Measurements from ENCODE around the gene EMCN. TPM values are rescaled to one million over a fixed set of nuclear protein-coding genes. Genes with fewer than 3 reads are reported as not detected.

EMCN gene
- total RNA-seq, 3 donors from 2014 or later (not counting 1 experiment from before 2014, with no cell fraction given) = not detected

DNA sequence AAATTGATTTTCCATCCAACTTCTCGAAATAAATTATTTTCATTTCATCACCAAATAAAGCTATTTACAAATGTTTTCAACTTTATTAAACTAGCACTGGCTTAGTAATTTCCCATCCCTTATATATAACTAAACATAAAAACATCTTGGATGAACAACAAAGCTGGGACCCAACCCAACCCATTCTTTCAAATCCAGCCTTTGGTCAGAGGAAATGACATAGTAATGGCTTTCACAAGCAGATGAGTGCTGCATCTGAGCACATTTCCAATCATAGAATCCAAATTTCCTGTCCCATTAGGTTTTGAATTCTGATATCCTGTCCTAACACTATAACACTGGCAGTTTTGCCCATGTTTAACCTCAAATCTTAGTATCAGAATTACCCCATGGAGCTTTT is 7.9 kb upstream of the EMCN start:
- no peak for ATAC-seq
- Mint-ChIP-seq H3K36me3 (peaks cover 18% of the 10 kb centered on the region), H3K27me3 (ENCODE audit: low read depth in 2 of 2) (peaks cover 0 to 4% of the 10 kb centered on the region in 2 donors), H3K4me1 (peaks cover 0 to 9% of the 10 kb centered on the region in 2 donors), H3K27ac (no peak overlapping the region), H3K9me3 (peaks cover 5 to 10% of the 10 kb centered on the region in 2 donors), H3K4me3 (no peak overlapping the region)
- DNase-seq = no peak
- Histone ChIP-seq H3K4me3 (ENCODE audit: low read length) (no peak overlapping the region), H3K4me1 (ENCODE audit: control insufficient read depth, insufficient read depth, low read length) (no peaks in the 10 kb centered on the region), H3K27me3 (ENCODE audit: control insufficient read depth, insufficient read depth, low read length) (no peaks in the 10 kb centered on the region), H3K27ac (ENCODE audit: low read length) (no peak overlapping the region), H3K36me3 (ENCODE audit: control insufficient read depth, insufficient read depth, low read length) (no peaks in the 10 kb centered on the region), H3K9me3 (ENCODE audit: control insufficient read depth, insufficient read depth, low read length) (no peaks in the 10 kb centered on the region)
- TF ChIP-seq, protein P1, sequence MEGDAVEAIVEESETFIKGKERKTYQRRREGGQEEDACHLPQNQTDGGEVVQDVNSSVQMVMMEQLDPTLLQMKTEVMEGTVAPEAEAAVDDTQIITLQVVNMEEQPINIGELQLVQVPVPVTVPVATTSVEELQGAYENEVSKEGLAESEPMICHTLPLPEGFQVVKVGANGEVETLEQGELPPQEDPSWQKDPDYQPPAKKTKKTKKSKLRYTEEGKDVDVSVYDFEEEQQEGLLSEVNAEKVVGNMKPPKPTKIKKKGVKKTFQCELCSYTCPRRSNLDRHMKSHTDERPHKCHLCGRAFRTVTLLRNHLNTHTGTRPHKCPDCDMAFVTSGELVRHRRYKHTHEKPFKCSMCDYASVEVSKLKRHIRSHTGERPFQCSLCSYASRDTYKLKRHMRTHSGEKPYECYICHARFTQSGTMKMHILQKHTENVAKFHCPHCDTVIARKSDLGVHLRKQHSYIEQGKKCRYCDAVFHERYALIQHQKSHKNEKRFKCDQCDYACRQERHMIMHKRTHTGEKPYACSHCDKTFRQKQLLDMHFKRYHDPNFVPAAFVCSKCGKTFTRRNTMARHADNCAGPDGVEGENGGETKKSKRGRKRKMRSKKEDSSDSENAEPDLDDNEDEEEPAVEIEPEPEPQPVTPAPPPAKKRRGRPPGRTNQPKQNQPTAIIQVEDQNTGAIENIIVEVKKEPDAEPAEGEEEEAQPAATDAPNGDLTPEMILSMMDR (IDR thresholded peaks at IDR 0.05) = no peak
- WGBS (ENCODE audit: insufficient coverage) = 71% methylated on average over 1 of the region's 1 CpG
- intact Hi-C loops (cut with micrococcal nuclease) = no loop called here

DNA sequence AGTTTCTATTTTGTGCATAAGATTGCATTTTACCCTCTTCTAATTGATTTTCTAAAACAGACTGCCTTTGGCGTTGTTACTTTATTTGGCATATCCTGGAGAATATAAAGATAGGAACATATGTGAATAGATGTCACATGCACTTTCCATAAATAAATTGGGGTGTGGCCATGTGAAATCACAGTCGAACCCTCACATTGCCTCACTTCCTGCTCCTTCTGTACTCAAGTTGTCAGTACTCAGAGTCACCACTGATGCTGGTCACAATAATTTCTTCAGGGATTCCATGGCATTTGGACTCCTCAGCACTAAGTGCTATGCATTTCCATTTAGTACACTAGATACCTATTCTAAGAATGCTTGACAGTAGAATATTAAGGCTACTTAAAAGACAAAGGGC is 1.4 kb upstream of the EMCN start:
- peaks cover 0 to 2% of the 10 kb centered on the region in 2 donors for H3K9me3 Mint-ChIP-seq
- no peaks in the 10 kb centered on the region for H3K9me3 ChIP-seq (ENCODE audit: control insufficient read depth, insufficient read depth, low read length)
- H3K27ac Mint-ChIP-seq = no peak overlapping the region
- H3K27me3 Mint-ChIP-seq (ENCODE audit: low read depth in 2 of 2) = peaks cover 4 to 19% of the 10 kb centered on the region in 2 donors
- no peaks in the 10 kb centered on the region for H3K36me3 ChIP-seq (ENCODE audit: control insufficient read depth, insufficient read depth, low read length)
- TF ChIP-seq, protein P1 (IDR thresholded peaks at IDR 0.05) = no peak
- H3K4me3 ChIP-seq (ENCODE audit: low read length) = no peak overlapping the region
- ATAC-seq (no peak), DNase-seq (no peak)
- peaks cover 3% of the 10 kb centered on the region for H3K27me3 ChIP-seq (ENCODE audit: control insufficient read depth, insufficient read depth, low read length)
- H3K36me3 Mint-ChIP-seq = no peaks in the 10 kb centered on the region
- peaks cover 7 to 9% of the 10 kb centered on the region in 2 donors for H3K4me1 Mint-ChIP-seq
- WGBS (ENCODE audit: insufficient coverage) = 6% methylated on average over 1 of the region's 2 CpGs
- no peaks in the 10 kb centered on the region for H3K4me1 ChIP-seq (ENCODE audit: control insufficient read depth, insufficient read depth, low read length)
- intact Hi-C loops (cut with micrococcal nuclease) = no loop called here
- no peak overlapping the region for H3K27ac ChIP-seq (ENCODE audit: low read length)
- H3K4me3 Mint-ChIP-seq = no peak overlapping the region

DNA sequence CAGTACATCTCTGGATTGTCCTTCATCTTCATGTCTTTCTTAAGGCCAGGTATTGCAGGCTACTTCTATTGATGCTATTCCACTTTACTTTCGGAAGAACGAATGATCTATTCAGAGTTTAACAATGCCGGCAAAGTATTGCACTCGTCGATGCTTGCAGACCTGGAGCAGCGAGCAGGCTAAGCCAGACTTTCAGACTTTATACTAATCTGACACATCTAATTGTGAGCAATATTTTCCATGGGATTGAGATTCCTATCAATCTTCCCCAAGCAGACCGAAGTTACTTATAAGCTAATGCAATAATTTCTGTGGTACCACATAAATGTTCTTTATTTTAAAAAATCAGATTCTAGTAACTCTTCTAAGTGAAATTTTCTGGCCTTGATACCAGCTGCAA is 1.6 kb downstream of the EMCN start:
- intact Hi-C loops (cut with micrococcal nuclease) = no loop called here
- DNase-seq = no peak
- H3K36me3 Mint-ChIP-seq = no peaks in the 10 kb centered on the region

More for the DNA sequence above, 1.6 kb downstream of the EMCN start:
- Mint-ChIP-seq H3K9me3 (peaks cover 0 to 2% of the 10 kb centered on the region in 2 donors), H3K4me3 (no peak overlapping the region), H3K4me1 (peaks cover 7 to 17% of the 10 kb centered on the region in 2 donors), H3K27ac (no peak overlapping the region), H3K27me3 (ENCODE audit: low read depth in 2 of 2) (peaks cover 6 to 19% of the 10 kb centered on the region in 2 donors)
- no peak overlapping the region for H3K4me3 ChIP-seq (ENCODE audit: low read length)
- no peaks in the 10 kb centered on the region for H3K4me1 ChIP-seq (ENCODE audit: control insufficient read depth, insufficient read depth, low read length)
- no peaks in the 10 kb centered on the region for H3K9me3 ChIP-seq (ENCODE audit: control insufficient read depth, insufficient read depth, low read length)
- peaks cover 3% of the 10 kb centered on the region for H3K27me3 ChIP-seq (ENCODE audit: control insufficient read depth, insufficient read depth, low read length)
- WGBS (ENCODE audit: insufficient coverage) = 52% methylated on average over 6 of the region's 7 CpGs
- no peaks in the 10 kb centered on the region for H3K36me3 ChIP-seq (ENCODE audit: control insufficient read depth, insufficient read depth, low read length)
- no peak for ATAC-seq
- H3K27ac ChIP-seq (ENCODE audit: low read length) = no peak overlapping the region
- TF ChIP-seq, protein P1 (IDR thresholded peaks at IDR 0.05) = no peak
